Stomach (tissue), 9 donors: ENCODE results near the gene DCDC1. TPM values are rescaled to one million over a fixed set of nuclear protein-coding genes. Genes with fewer than 3 reads are reported as not detected.

Experiments
- DNase-seq, 2 donors: peaks; one replicate each; pipeline versions ENCODE4 v3.0.0 to v3.0.0-alpha.2; 2013 to 2019
- H3K27ac ChIP-seq, 5 donors: fragments of 200-600 bp in 4 of 5; sonication (generic) in 4 of 5; one replicate each; pipeline ENCODE4 v1.5.1; 2013 to 2019; ENCODE audit warnings: mild to moderate bottlenecking in 1 of 5, moderate library complexity in 1 of 5
- H3K27me3 ChIP-seq, 3 donors: fragments of 200-600 bp; sonication (generic); one replicate each; pipeline ENCODE4 v1.5.1; 2017 to 2019; ENCODE audit warnings: mixed run types in 1 of 3
- H3K36me3 ChIP-seq, 4 donors: fragments of 200-600 bp; sonication (generic); 1 replicate in 3 of 4; 2 replicates in 1 of 4; pipeline ENCODE4 v1.5.1; 2016 to 2019
- H3K4me1 ChIP-seq, 4 donors: fragments of 200-600 bp; sonication (generic); one replicate each; pipeline ENCODE4 v1.5.1; 2016 to 2019
- H3K4me3 ChIP-seq, 4 donors: fragments of 200-600 bp; sonication (generic) in 3 of 4; one replicate each; pipeline ENCODE4 v1.5.1; 2016 to 2019; ENCODE audit warnings: mild to moderate bottlenecking in 1 of 4
- H3K9me3 ChIP-seq, 4 donors: fragments of 200-600 bp; sonication (generic); one replicate each; pipeline ENCODE4 v1.5.1; 2016 to 2019
- CTCF ChIP-seq, 7 experiments: fragments of 450-650 bp in 4 of 7; fragments of 200-600 bp in 3 of 7; sonication (generic) in 3 of 7; IDR thresholded peaks; one replicate each; pipeline ENCODE4 v1.5.1; 2016 to 2019; ENCODE audit warnings: antibody characterized with exemption in 7 of 7, control low read depth in 2 of 7, mild to moderate bottlenecking in 1 of 7
- EP300 ChIP-seq: sonication (generic); formaldehyde crosslinking; IDR thresholded peaks from one replicate; pipeline ENCODE4 v1.6.1; 2017; ENCODE audit warnings: antibody characterized with exemption
- POLR2A ChIP-seq, 4 donors: fragments of 450-650 bp; IDR thresholded peaks; one replicate each; pipeline ENCODE4 v1.6.1; 2016; ENCODE audit warnings: antibody characterized with exemption in 4 of 4, control low read depth in 2 of 4, mild to moderate bottlenecking in 1 of 4, moderate library complexity in 1 of 4
- POLR2AphosphoS5 ChIP-seq, 3 donors: sonication (generic); formaldehyde crosslinking; IDR thresholded peaks; one replicate each; pipeline ENCODE4 v1.6.1; 2016; ENCODE audit warnings: antibody characterized with exemption in 3 of 3
- WGBS, 5 donors: extraction: QIAGEN DNeasy Blood & Tissue Kit in 3 of 5; methylation state at CpG; one replicate each; pipeline versions ENCODE4 v1.1.5 to v1.1.7; 2013 to 2018; 5-methylcytosine and 5-hydroxymethylcytosine counted together
- intact Hi-C: fragments of 100-400 bp; cut with DNase I; formaldehyde crosslinking; loops from one replicate; pipeline ENCODE4 v1.15.1; 2023; ENCODE audit warnings: low total_unique reads
- polyA plus RNA-seq, 3 donors: library from polyadenylated mRNA; stranded (reverse); fragments of 200-250 nt; gene quantifications; one replicate each; pipeline ENCODE4 v1.2.3, GENCODE V29; 2013
- total RNA-seq, 5 donors: library from RNA; depleted of rRNA; stranded (reverse); fragments of >200 nt; gene quantifications; one replicate each; pipeline versions ENCODE4 v1.1.0 to v1.2.3, GENCODE V29; 2014 to 2016
- donor health status: healthy with polysubstance abuse.
- donor health status: Bipolar disorder and iron deficiency.
- donor health status: healthy.

DCDC1 gene
- total and polyA plus RNA-seq, 8 donors = 0.45 to 0.55 TPM; not detected in 6

- no peak overlapping the region for H3K4me3 ChIP-seq
- no peaks in the 10 kb centered on the region for H3K27me3 ChIP-seq
- TF ChIP-seq POLR2AphosphoS5 (IDR thresholded peaks at IDR 0.05) (no peak), CTCF (IDR thresholded peaks at IDR 0.05) (no peak), EP300 (no peak), POLR2A (IDR thresholded peaks at IDR 0.05) (no peak)
- H3K9me3 ChIP-seq = no peaks in the 10 kb centered on the region
- no peak overlapping the region for H3K27ac ChIP-seq
- intact Hi-C loops = no loop called here
- no peaks in the 10 kb centered on the region for H3K36me3 ChIP-seq
- peak in 1 of 2 donors; percentile 6 for DNase-seq
- H3K4me1 ChIP-seq = no peaks in the 10 kb centered on the region
- WGBS, 5 donors = 45 to 63% (median 54%) methylated on average over 2 of the region's 2 CpGs
These were observed 150.7 kb downstream of the DCDC1 start for GRCh38 chr11:31218847-31219246.

GRCh38 chr11:31214372-31214771 lies 155.2 kb downstream of the DCDC1 start:
- Histone ChIP-seq H3K36me3 (no peaks in the 10 kb centered on the region), H3K27ac (no peak overlapping the region), H3K4me3 (no peak overlapping the region), H3K4me1 (no peaks in the 10 kb centered on the region), H3K27me3 (no peaks in the 10 kb centered on the region), H3K9me3 (no peaks in the 10 kb centered on the region)
- intact Hi-C loops = no loop called here
- TF ChIP-seq EP300 (no peak), CTCF (IDR thresholded peaks at IDR 0.05) (no peak), POLR2AphosphoS5 (IDR thresholded peaks at IDR 0.05) (no peak), POLR2A (IDR thresholded peaks at IDR 0.05) (no peak)
- 10 to 50% (median 28%) methylated on average over 1 of the region's 1 CpG for WGBS, 5 donors
- no peak for DNase-seq

GRCh38 chr11:31199378-31199777 lies 170.2 kb downstream of the DCDC1 start:
- no peak overlapping the region for H3K27ac ChIP-seq
- no peaks in the 10 kb centered on the region for H3K27me3 ChIP-seq
- no peak for DNase-seq
- H3K4me3 ChIP-seq = no peak overlapping the region
- H3K9me3 ChIP-seq = no peaks in the 10 kb centered on the region
- TF ChIP-seq POLR2A (IDR thresholded peaks at IDR 0.05) = no peak
- TF ChIP-seq CTCF (IDR thresholded peaks at IDR 0.05) = no peak
- TF ChIP-seq EP300 = no peak
- no peak for TF ChIP-seq POLR2AphosphoS5 (IDR thresholded peaks at IDR 0.05)
- H3K36me3 ChIP-seq = no peaks in the 10 kb centered on the region
- 50 to 67% (median 55%) methylated on average over 2 of the region's 2 CpGs for WGBS, 5 donors
- H3K4me1 ChIP-seq = no peaks in the 10 kb centered on the region
- intact Hi-C loops = no loop called here

GRCh38 chr11:31173926-31174680 lies 195.4 kb downstream of the DCDC1 start:
- H3K36me3 ChIP-seq = no peaks in the 10 kb centered on the region
- TF ChIP-seq POLR2A (IDR thresholded peaks at IDR 0.05) (no peak), CTCF (IDR thresholded peaks at IDR 0.05) (no peak), POLR2AphosphoS5 (IDR thresholded peaks at IDR 0.05) (no peak), EP300 (no peak)
- no peak overlapping the region for H3K27ac ChIP-seq
- no peaks in the 10 kb centered on the region for H3K4me1 ChIP-seq
- intact Hi-C loops = no loop called here
- WGBS, 5 donors = 88 to 93% (median 90%) methylated on average over 5 to 8 of the region's 8 CpGs
- no peak for DNase-seq
- no peaks in the 10 kb centered on the region for H3K27me3 ChIP-seq
- H3K9me3 ChIP-seq = peaks cover 0 to 32% (median 21%) of the 10 kb centered on the region in 4 donors
- H3K4me3 ChIP-seq = no peak overlapping the region
